Calu3 (cell line): ENCODE results near the gene RPRD1B. TPM values are rescaled to one million over a fixed set of nuclear protein-coding genes. Genes with fewer than 3 reads are reported as not detected.

Experiments
- BruUV-seq: library from RNA; stranded (reverse); fragments of 400-500 nt; replicated peaks from 2 replicates; lab custom pipeline; 2021; lab: Mats Ljungman, UMichigan
- CTCF ChIA-PET: fragments of 300-600 bp; sonication (Branson Sonifier 250); formaldehyde crosslinking; loops from one replicate; lab custom pipeline; 2022; ENCODE audit warnings: antibody characterized with exemption; lab: Charles Lee
- DNase-seq: peaks from one replicate; pipeline ENCODE4 v3.0.0; 2022
- H3K27ac Mint-ChIP-seq: one replicate; pipeline ENCODE4 v1.8.0; 2022; ENCODE audit warnings: mixed read lengths; ENCODE audit not compliant: unreplicated experiment
- H3K27me3 Mint-ChIP-seq: one replicate; pipeline ENCODE4 v1.8.0; 2022; ENCODE audit warnings: mixed read lengths; ENCODE audit not compliant: unreplicated experiment
- H3K36me3 Mint-ChIP-seq: one replicate; pipeline ENCODE4 v1.8.0; 2022; ENCODE audit warnings: mild to moderate bottlenecking, moderate library complexity, mixed read lengths; ENCODE audit not compliant: insufficient read depth, unreplicated experiment
- H3K4me1 Mint-ChIP-seq: one replicate; pipeline ENCODE4 v1.8.0; 2022; ENCODE audit warnings: mild to moderate bottlenecking, low read depth, mixed read lengths; ENCODE audit not compliant: unreplicated experiment
- H3K4me3 Mint-ChIP-seq: one replicate; pipeline ENCODE4 v1.8.0; 2022; ENCODE audit warnings: mild to moderate bottlenecking, low read depth, moderate library complexity, mixed read lengths; ENCODE audit not compliant: unreplicated experiment
- H3K9me3 Mint-ChIP-seq: one replicate; pipeline ENCODE4 v1.8.0; 2022; ENCODE audit warnings: low read depth, mixed read lengths; ENCODE audit not compliant: unreplicated experiment
- CTCF ChIP-seq: fragments of 200-600 bp; IDR thresholded peaks from one replicate; pipeline ENCODE4 v1.8.0; 2022; ENCODE audit warnings: antibody characterized with exemption; ENCODE audit not compliant: unreplicated experiment
- intact Hi-C: fragments of 100-400 bp; cut with micrococcal nuclease; formaldehyde crosslinking; loops from one replicate; pipeline ENCODE4 v1.10.0; 2022; ENCODE audit not compliant: unreplicated experiment
- total RNA-seq: library from RNA; stranded (reverse); gene quantifications from 2 replicates; pipeline ENCODE4 v1.2.3, GENCODE V29; 2022

RPRD1B gene
- total RNA-seq, 1 experiment from 2014 or later, result 53.5 TPM

- no peak for TF ChIP-seq CTCF
- no TSS peak for BruUV-seq
- H3K27ac Mint-ChIP-seq, result no peak overlapping the region
- DNase-seq, result peak; percentile 20
- no peak overlapping the region for H3K4me3 Mint-ChIP-seq
- CTCF ChIA-PET, result interaction anchor here (0.6 to 1.1 kb wide), 3 partner anchors 89 to 443 kb away, joined by 3 to 6 read pairs (median 3); no protein-coding TSS in a partner anchor
- H3K4me1 Mint-ChIP-seq, result peaks cover 22% of the 10 kb centered on the region
- H3K36me3 Mint-ChIP-seq, result peaks cover 34% of the 10 kb centered on the region
- no peaks in the 10 kb centered on the region for H3K27me3 Mint-ChIP-seq
- no peaks in the 10 kb centered on the region for H3K9me3 Mint-ChIP-seq
- intact Hi-C loops, result loop anchor here (5.0 kb wide), 1 partner anchor 427 kb away; no protein-coding TSS in a partner anchor
Measured at GRCh38 chr20:37994512-37994911, 39.0 kb upstream of the RPRD1B start.

GRCh38 chr20:37995856-37996605, 37.5 kb upstream of the RPRD1B start:
- H3K27me3 Mint-ChIP-seq, result no peaks in the 10 kb centered on the region
- CTCF ChIA-PET, result no interaction called here
- no peak for DNase-seq
- peaks cover 6% of the 10 kb centered on the region for H3K4me1 Mint-ChIP-seq
- no peak for TF ChIP-seq CTCF
- intact Hi-C loops, result no loop called here
- peaks cover 36% of the 10 kb centered on the region for H3K36me3 Mint-ChIP-seq
- no TSS peak for BruUV-seq
- no peaks in the 10 kb centered on the region for H3K9me3 Mint-ChIP-seq
- no peak overlapping the region for H3K4me3 Mint-ChIP-seq
- H3K27ac Mint-ChIP-seq, result no peak overlapping the region

GRCh38 chr20:37997516-37997915, 36.0 kb upstream of the RPRD1B start:
- CTCF ChIA-PET, result interaction anchor here (1.1 kb wide), 1 partner anchor 36 kb away, joined by 3 read pairs; the partner anchor contains the start of genes RPRD1B and TTI1
- Mint-ChIP-seq H3K27me3 (no peaks in the 10 kb centered on the region), H3K36me3 (peaks cover 40% of the 10 kb centered on the region), H3K4me1 (no peaks in the 10 kb centered on the region), H3K27ac (no peak overlapping the region), H3K9me3 (no peaks in the 10 kb centered on the region), H3K4me3 (no peak overlapping the region)
- no TSS peak for BruUV-seq
- no peak for TF ChIP-seq CTCF
- intact Hi-C loops, result no loop called here
- DNase-seq, result no peak

- CTCF ChIA-PET, result no interaction called here
- H3K4me1 Mint-ChIP-seq, result no peaks in the 10 kb centered on the region
- no peak for DNase-seq
- H3K9me3 Mint-ChIP-seq, result no peaks in the 10 kb centered on the region
- no peak for TF ChIP-seq CTCF
- no peak overlapping the region for H3K27ac Mint-ChIP-seq
- H3K36me3 Mint-ChIP-seq, result peaks cover 46% of the 10 kb centered on the region
- intact Hi-C loops, result no loop called here
- no TSS peak for BruUV-seq
- no peak overlapping the region for H3K4me3 Mint-ChIP-seq
- H3K27me3 Mint-ChIP-seq, result no peaks in the 10 kb centered on the region
Measured at GRCh38 chr20:37999526-38000263, 33.9 kb upstream of the RPRD1B start.
